ENCODE results near the gene ILKAP. TPM values are rescaled to one million over a fixed set of nuclear protein-coding genes. Genes with fewer than 3 reads are reported as not detected.

ILKAP gene
- polyA plus RNA-seq, 1 of the 3 experiments (the other 2 are of a cell fraction) = 49.2 TPM

GRCh38 chr2:238142382-238143205 is 60.9 kb downstream of the ILKAP start:
- H3K27ac ChIP-seq (ENCODE audit: low read depth in 2 of 2, low read length in 1 of 2) = no peak overlapping the region
- no peak overlapping the region for H3K4me2 ChIP-seq
- H3K9me3 ChIP-seq = no peaks in the 10 kb centered on the region
- WGBS (ENCODE audit: low lambda C conversion rate) = 89% methylated on average over 16 of the region's 30 CpGs
- H3K9ac ChIP-seq = no peak overlapping the region
- no peaks in the 10 kb centered on the region for H3F3A ChIP-seq (replicated peaks; ENCODE audit: insufficient read depth)
- H3K79me2 ChIP-seq (ENCODE audit: insufficient read depth) = no peaks in the 10 kb centered on the region
- CTCF ChIA-PET = interaction anchor here (0.9 to 1.4 kb wide), 3 partner anchors 9 to 11 kb away, joined by 3 to 4 read pairs (median 4); no protein-coding TSS in a partner anchor
- H3K9me2 ChIP-seq = no peaks in the 10 kb centered on the region
- no peak for DNase-seq
- H3K27me3 ChIP-seq (ENCODE audit: insufficient read depth) = no peaks in the 10 kb centered on the region
- H4K20me1 ChIP-seq (ENCODE audit: insufficient read depth) = no peaks in the 10 kb centered on the region
- POLR2A ChIA-PET = no interaction called here
- H3K36me3 ChIP-seq (replicated peaks in 1 of 2; ENCODE audit: control insufficient read depth in 1 of 2, insufficient read depth in 2 of 2, low read length in 1 of 2) = no peaks in the 10 kb centered on the region
- no peak for TF ChIP-seq JUND (IDR thresholded peaks at IDR 0.05)
- TF ChIP-seq TCF12 (IDR thresholded peaks at IDR 0.05) = no peak
- TF ChIP-seq EZH2phosphoT487 (IDR thresholded peaks at IDR 0.05; ENCODE audit: borderline replicate concordance, low read depth) = no peak
- no peak for TF ChIP-seq NRF1 (IDR thresholded peaks at IDR 0.05; ENCODE audit: low read depth, low read length)
- no peak for TF ChIP-seq TAF1 (IDR thresholded peaks at IDR 0.05; ENCODE audit: borderline replicate concordance, low read depth, low read length)
- no peak for TF ChIP-seq USF2 (IDR thresholded peaks at IDR 0.05; ENCODE audit: borderline replicate concordance, low read depth, low read length)
- TF ChIP-seq, protein P1, sequence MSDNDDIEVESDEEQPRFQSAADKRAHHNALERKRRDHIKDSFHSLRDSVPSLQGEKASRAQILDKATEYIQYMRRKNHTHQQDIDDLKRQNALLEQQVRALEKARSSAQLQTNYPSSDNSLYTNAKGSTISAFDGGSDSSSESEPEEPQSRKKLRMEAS (IDR thresholded peaks at IDR 0.05; ENCODE audit: low read depth) = no peak
- TF ChIP-seq YY1 (IDR thresholded peaks at IDR 0.05; ENCODE audit: low read depth) = no peak
- TF ChIP-seq SIN3A (IDR thresholded peaks at IDR 0.05; ENCODE audit: borderline replicate concordance, low read depth, low read length) = no peak
- no peak overlapping the region for H2AFZ ChIP-seq (ENCODE audit: low read depth)
- H3K4me1 ChIP-seq (ENCODE audit: control insufficient read depth in 1 of 2, insufficient read depth in 2 of 2, low read depth in 1 of 2, low read length in 1 of 2) = peaks cover 5 to 10% of the 10 kb centered on the region in 2 experiments; a peak in 3 of 4 replicates
- no peak overlapping the region for H3K4me3 ChIP-seq (ENCODE audit: low read depth in 2 of 2, low read length in 1 of 2)

DNA sequence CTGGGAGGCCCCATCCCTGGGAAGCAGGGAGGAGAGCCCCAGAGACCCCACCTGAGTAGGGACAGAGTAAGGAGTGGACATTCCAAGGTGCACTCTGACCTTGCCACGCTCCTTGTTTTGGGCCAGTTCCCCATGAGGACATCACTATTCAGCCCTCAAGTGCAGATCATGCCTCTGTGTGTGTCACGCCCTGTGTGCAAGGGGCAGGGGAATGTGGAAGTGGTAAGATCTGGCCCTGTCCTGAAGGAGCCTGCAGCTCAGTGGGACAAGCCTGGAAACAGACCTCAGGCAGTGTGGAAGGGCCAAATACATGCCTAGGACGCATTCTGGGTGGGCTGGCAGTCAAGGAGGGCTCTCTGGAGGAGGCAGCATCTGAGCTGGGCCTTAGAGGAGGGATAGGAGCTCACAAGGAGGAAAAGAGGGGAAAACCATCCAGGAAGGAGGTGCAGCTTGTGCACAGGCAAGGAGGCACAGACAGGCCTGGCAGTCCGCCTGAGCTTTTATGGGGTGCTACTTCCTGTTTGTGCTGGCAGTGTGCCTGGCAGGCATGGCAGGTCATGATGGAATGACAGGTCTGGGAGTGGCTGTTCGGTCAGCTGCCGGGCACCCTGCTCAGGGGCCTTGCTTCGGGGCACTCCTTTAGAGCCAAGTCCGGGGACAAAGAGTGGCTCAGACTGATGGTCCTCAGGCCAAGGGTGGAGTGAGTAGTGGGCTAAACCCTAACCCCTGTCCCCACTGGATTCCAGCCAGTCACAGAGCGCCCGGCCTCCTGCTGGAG is 61.8 kb downstream of the ILKAP start:
- Histone ChIP-seq H2AFZ (ENCODE audit: low read depth) (no peak overlapping the region), H3K9me2 (no peaks in the 10 kb centered on the region), H3K79me2 (ENCODE audit: insufficient read depth) (no peaks in the 10 kb centered on the region), H3K9me3 (no peaks in the 10 kb centered on the region), H3K36me3 (replicated peaks in 1 of 2; ENCODE audit: control insufficient read depth in 1 of 2, insufficient read depth in 2 of 2, low read length in 1 of 2) (no peaks in the 10 kb centered on the region), H3K4me2 (no peak overlapping the region), H3K9ac (no peak overlapping the region), H3K27me3 (ENCODE audit: insufficient read depth) (no peaks in the 10 kb centered on the region), H3K27ac (ENCODE audit: low read depth in 2 of 2, low read length in 1 of 2) (no peak overlapping the region), H3F3A (replicated peaks; ENCODE audit: insufficient read depth) (no peaks in the 10 kb centered on the region), H4K20me1 (ENCODE audit: insufficient read depth) (no peaks in the 10 kb centered on the region), H3K4me1 (ENCODE audit: control insufficient read depth in 1 of 2, insufficient read depth in 2 of 2, low read depth in 1 of 2, low read length in 1 of 2) (peaks cover 5 to 10% of the 10 kb centered on the region in 2 experiments; a peak in 3 of 4 replicates), H3K4me3 (ENCODE audit: low read depth in 2 of 2, low read length in 1 of 2) (no peak overlapping the region)
- DNase-seq = no peak
- CTCF ChIA-PET = interaction anchor here (0.9 to 1.2 kb wide), 3 partner anchors 10 to 108 kb away, joined by 3 to 4 read pairs (median 3); no protein-coding TSS in a partner anchor
- WGBS (ENCODE audit: low lambda C conversion rate) = 79% methylated on average over 6 of the region's 10 CpGs
- no peak for TF ChIP-seq RFX5 (IDR thresholded peaks at IDR 0.05; ENCODE audit: low read length)
- TF ChIP-seq RXRA (IDR thresholded peaks at IDR 0.05; ENCODE audit: borderline replicate concordance, low read depth) = no peak
- TF ChIP-seq EP300 (IDR thresholded peaks at IDR 0.05; ENCODE audit: borderline replicate concordance in 1 of 2, low read depth in 1 of 2, low read length in 1 of 2) = no peak
- no peak for TF ChIP-seq USF2 (IDR thresholded peaks at IDR 0.05; ENCODE audit: borderline replicate concordance, low read depth, low read length)
- no peak for TF ChIP-seq IRF3 (IDR thresholded peaks at IDR 0.05; ENCODE audit: low read depth, low read length)
- TF ChIP-seq JUND (IDR thresholded peaks at IDR 0.05) = no peak
- no peak for TF ChIP-seq FOSL2 (IDR thresholded peaks at IDR 0.05; ENCODE audit: borderline replicate concordance, low read depth)
- TF ChIP-seq PBX3 (IDR thresholded peaks at IDR 0.05) = no peak; the same call in 1 of the 2 replicates
- TF ChIP-seq MXI1 (IDR thresholded peaks at IDR 0.05; ENCODE audit: low read depth, low read length) = no peak
- POLR2A ChIA-PET = no interaction called here

Measured in SK-N-SH (cell line).